ENCODE results near the gene SBK2. TPM values are rescaled to one million over a fixed set of nuclear protein-coding genes. Genes with fewer than 3 reads are reported as not detected.

SBK2 gene
- total RNA-seq, 1 donor from 2014 or later = 0.17 TPM

GRCh38 chr19:55519451-55520311, 17.3 kb downstream of the SBK2 start:
- Histone ChIP-seq H3K4me3 (ENCODE audit: low read depth, low read length) (no peak overlapping the region), H3K36me3 (ENCODE audit: control insufficient read depth, insufficient read depth, low read length) (no peaks in the 10 kb centered on the region), H3K27me3 (ENCODE audit: control insufficient read depth, insufficient read depth, low read length) (no peaks in the 10 kb centered on the region)
- no peak for TF ChIP-seq CTCF (IDR thresholded peaks at IDR 0.05; ENCODE audit: insufficient read depth, low read length, poor library complexity, severe bottlenecking)
- DNase-seq (ENCODE audit: low read depth) = no peak

GRCh38 chr19:55516878-55517620, 19.9 kb downstream of the SBK2 start:
- Histone ChIP-seq H3K4me3 (ENCODE audit: low read depth, low read length) (peak overlapping the region; percentile 37), H3K36me3 (ENCODE audit: control insufficient read depth, insufficient read depth, low read length) (no peaks in the 10 kb centered on the region), H3K27me3 (ENCODE audit: control insufficient read depth, insufficient read depth, low read length) (no peaks in the 10 kb centered on the region)
- DNase-seq (ENCODE audit: low read depth) = no peak
- peak; percentile 94 for TF ChIP-seq CTCF (IDR thresholded peaks at IDR 0.05; ENCODE audit: insufficient read depth, low read length, poor library complexity, severe bottlenecking)

GRCh38 chr19:55508120-55508519, 28.8 kb downstream of the SBK2 start:
- TF ChIP-seq CTCF (IDR thresholded peaks at IDR 0.05; ENCODE audit: insufficient read depth, low read length, poor library complexity, severe bottlenecking) = no peak
- H3K36me3 ChIP-seq (ENCODE audit: control insufficient read depth, insufficient read depth, low read length) = no peaks in the 10 kb centered on the region
- H3K27me3 ChIP-seq (ENCODE audit: control insufficient read depth, insufficient read depth, low read length) = no peaks in the 10 kb centered on the region
- no peak overlapping the region for H3K4me3 ChIP-seq (ENCODE audit: low read depth, low read length)
- no peak for DNase-seq (ENCODE audit: low read depth)

DNA sequence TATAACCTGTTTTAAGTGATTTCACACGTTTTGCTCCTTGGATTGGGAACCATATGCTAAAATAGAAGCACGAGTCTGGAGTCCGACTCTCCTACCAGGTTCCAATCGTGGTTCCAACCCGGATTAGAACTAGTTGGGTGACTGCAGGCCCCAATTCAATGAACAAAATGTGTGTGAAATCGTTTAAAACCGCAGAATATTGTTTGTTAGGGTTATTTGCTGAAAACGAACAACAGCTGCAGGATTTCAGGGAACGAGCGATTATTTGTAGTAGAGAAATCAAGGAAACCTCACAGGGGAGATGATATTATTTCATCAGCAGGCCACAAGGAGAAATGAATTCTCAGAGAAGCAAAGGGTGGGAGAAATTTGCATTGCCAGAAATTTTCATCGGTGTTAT, 32.0 kb downstream of the SBK2 start:
- TF ChIP-seq CTCF (IDR thresholded peaks at IDR 0.05; ENCODE audit: insufficient read depth, low read length, poor library complexity, severe bottlenecking) = no peak
- Histone ChIP-seq H3K27me3 (ENCODE audit: control insufficient read depth, insufficient read depth, low read length) (no peaks in the 10 kb centered on the region), H3K36me3 (ENCODE audit: control insufficient read depth, insufficient read depth, low read length) (no peaks in the 10 kb centered on the region), H3K4me3 (ENCODE audit: low read depth, low read length) (no peak overlapping the region)
- no peak for DNase-seq (ENCODE audit: low read depth)

DNA sequence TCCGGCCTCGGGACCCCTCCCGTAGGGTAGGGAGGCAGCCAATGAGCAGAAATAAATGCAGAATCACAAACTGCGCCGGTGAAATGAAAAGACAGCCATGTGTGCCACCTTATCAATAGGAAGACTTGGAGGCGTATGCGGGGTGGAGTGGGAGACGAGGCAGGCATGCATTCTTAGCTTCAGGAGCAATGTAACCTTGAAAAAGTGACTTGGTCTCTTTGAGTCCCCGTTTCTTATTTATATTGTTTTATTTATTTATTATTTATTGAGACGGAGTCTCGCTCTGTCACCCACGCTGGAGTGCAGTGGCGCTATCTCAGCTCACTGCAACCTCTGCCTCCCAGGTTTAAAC, 32.7 kb downstream of the SBK2 start:
- DNase-seq (ENCODE audit: low read depth) = no peak
- Histone ChIP-seq H3K27me3 (ENCODE audit: control insufficient read depth, insufficient read depth, low read length) (no peaks in the 10 kb centered on the region), H3K36me3 (ENCODE audit: control insufficient read depth, insufficient read depth, low read length) (no peaks in the 10 kb centered on the region), H3K4me3 (ENCODE audit: low read depth, low read length) (no peak overlapping the region)
- TF ChIP-seq CTCF (IDR thresholded peaks at IDR 0.05; ENCODE audit: insufficient read depth, low read length, poor library complexity, severe bottlenecking) = no peak

All from kidney epithelial cell (primary cell).